Subcutaneous adipose tissue (tissue), 4 donors: ENCODE measurements around the gene LRP1. TPM values are rescaled to one million over a fixed set of nuclear protein-coding genes. Genes with fewer than 3 reads are reported as not detected.

Source experiments
- CTCF ChIP-seq: fragments of 450-650 bp; IDR thresholded peaks from one replicate; pipeline ENCODE4 v1.5.1; 2016; ENCODE audit warnings: low read depth, mild to moderate bottlenecking, control low read depth, antibody characterized with exemption, moderate library complexity
- total RNA-seq, 4 donors: library from RNA; depleted of rRNA; stranded (reverse); fragments of >200 nt; gene quantifications; one replicate each; pipeline ENCODE4 v1.1.0, GENCODE V29; 2016

The LRP1 gene
- total RNA-seq, 4 donors from 2014 or later = 301 to 814 (median 762) TPM

GRCh38 chr12:57191410-57191809 lies 63.1 kb downstream of the LRP1 start:
- no peak for TF ChIP-seq CTCF

- TF ChIP-seq CTCF = no peak
Measured at GRCh38 chr12:57192920-57193319, 64.6 kb downstream of the LRP1 start.

GRCh38 chr12:57193706-57194245 lies 65.5 kb downstream of the LRP1 start:
- TF ChIP-seq CTCF = no peak

- no peak for TF ChIP-seq CTCF
Measured at GRCh38 chr12:57194253-57194652, 66.0 kb downstream of the LRP1 start.

GRCh38 chr12:57195186-57195585 lies 66.9 kb downstream of the LRP1 start:
- no peak for TF ChIP-seq CTCF

GRCh38 chr12:57195611-57196371 lies 67.5 kb downstream of the LRP1 start:
- TF ChIP-seq CTCF = no peak

- TF ChIP-seq CTCF = no peak
Measured at GRCh38 chr12:57196439-57196838, 68.2 kb downstream of the LRP1 start.
